BLaER1 treated with 17β-estradiol and CSF1 and Interleukin-3, amounts not matched to agents 10 nM and 100 nM (cell line): ENCODE measurements around the gene NSG1.

Experiments used
- H3K27ac ChIP-seq, 11 experiments: shearing (Covaris generic); formaldehyde crosslinking; 2 replicates each; pipeline ENCODE4 v1.8.1; 2022
- H3K27me3 ChIP-seq, 11 experiments: shearing (Covaris generic); formaldehyde crosslinking; 2 replicates each; pipeline ENCODE4 v1.8.1; 2022
- H3K36me3 ChIP-seq, 11 experiments: shearing (Covaris generic); formaldehyde crosslinking; 2 replicates each; pipeline ENCODE4 v1.8.1; 2022
- H3K4me1 ChIP-seq, 10 experiments: shearing (Covaris generic); formaldehyde crosslinking; 2 replicates each; pipeline ENCODE4 v1.8.1; 2022
- H3K4me2 ChIP-seq, 11 experiments: shearing (Covaris generic); formaldehyde crosslinking; 2 replicates each; pipeline ENCODE4 v1.8.1; 2022
- H3K4me3 ChIP-seq, 10 experiments: shearing (Covaris generic); formaldehyde crosslinking; 2 replicates each; pipeline ENCODE4 v1.8.1; 2022
- H3K9ac ChIP-seq, 11 experiments: shearing (Covaris generic); formaldehyde crosslinking; 2 replicates each; pipeline ENCODE4 v1.8.1; 2022
- H3K9me3 ChIP-seq, 11 experiments: shearing (Covaris generic); formaldehyde crosslinking; replicated peaks in 1 of 11; 2 replicates each; pipeline ENCODE4 v1.8.1; 2022
- H4K20me1 ChIP-seq, 11 experiments: shearing (Covaris generic); formaldehyde crosslinking; 2 replicates each; pipeline ENCODE4 v1.8.1; 2022
- Cebpa-rat ChIP-seq, 11 experiments: shearing (Covaris generic); IDR thresholded peaks; 2 replicates each; pipeline ENCODE4 v1.8.1; 2022

NSG1 gene

DNA sequence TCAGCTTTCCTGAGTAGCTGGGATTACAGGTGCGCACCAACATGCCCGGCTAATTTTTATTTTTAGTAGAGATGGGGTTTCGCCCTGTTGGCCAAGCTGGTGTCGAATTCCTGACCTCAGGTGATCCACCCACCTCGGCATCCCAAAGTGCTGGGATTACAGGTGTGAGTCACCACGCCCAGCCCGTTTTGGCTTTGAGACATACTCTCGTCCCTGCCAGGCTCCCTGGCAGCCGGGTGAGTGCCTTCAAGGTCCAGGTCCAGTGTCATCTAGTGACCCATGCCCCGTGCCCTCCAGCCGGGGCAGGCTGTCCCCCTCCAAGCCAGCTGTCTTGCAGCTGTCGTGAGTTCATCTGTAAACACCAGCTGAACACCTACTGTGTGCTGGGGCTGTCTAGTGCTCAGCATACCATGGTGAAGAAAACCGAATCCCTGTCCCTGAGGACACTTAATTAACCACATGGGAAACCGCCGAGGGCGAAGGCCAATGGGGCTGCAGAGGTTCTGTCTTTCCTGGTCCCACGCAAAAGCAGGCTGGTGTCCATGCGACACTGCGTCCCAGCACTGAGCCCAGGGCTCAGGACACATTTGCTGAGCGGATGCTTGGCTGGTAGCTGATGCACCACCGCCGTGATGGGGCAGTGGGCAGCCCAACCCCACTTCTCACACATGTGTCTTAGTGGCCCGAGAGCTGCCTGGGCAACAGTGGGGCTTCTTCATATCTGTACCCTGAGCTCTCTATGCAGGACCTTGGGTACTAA lies 21.9 kb downstream of the NSG1 start:
- TF ChIP-seq Cebpa-rat (IDR thresholded peaks at IDR 0.05), result no peak

DNA sequence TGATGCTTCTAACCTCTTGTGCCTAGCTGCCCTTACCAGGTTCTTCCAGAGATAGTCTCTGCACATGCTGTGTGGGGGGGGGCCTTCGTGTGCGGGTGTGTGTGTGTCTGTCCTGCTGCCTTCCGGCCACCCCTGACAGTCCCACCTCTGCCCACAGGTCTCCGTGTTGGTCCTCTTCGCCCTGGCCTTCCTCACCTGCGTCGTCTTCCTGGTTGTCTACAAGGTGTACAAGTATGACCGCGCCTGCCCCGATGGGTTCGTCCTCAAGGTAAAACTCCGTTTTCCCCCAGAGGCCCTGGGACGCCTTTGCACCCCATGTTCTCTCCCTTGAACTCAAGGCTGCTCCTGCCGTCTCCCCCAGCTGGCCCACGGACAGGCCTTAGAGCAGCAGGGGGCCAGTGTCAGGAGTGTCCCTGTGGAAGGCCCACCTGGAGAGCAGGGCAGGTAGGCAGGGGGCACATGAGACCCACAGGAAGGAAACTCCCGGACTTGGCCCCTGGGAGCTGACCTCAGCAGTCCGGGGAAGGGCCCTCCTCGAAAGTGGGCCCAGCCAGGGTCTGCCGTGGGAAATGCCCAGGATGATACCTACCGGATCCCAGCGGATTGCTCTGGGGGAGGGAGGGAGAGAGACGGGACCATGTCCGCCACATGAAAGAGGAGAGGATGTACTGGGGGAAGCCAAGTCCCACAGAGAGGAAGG lies 22.7 kb downstream of the NSG1 start:
- Histone ChIP-seq H3K36me3 (0 out of 22 replicates have a peak, but pooled peaks cover 0 to under 1% (median 0%) of the 10 kb centered on the region in 11 experiments), H3K4me1 (peaks cover 0 to 41% (median 30%) of the 10 kb centered on the region in 10 experiments; a peak in 16 of 20 replicates), H3K27ac (no peak overlapping the region), H3K4me3 (no peak overlapping the region), H3K27me3 (peaks cover 22 to 43% (median 37%) of the 10 kb centered on the region in 11 experiments; a peak in 21 of 22 replicates), H3K9ac (no peak overlapping the region), H3K4me2 (peak overlapping the region in 2 of 11 experiments; percentile 82 to 85; a peak in 1 of 22 replicates), H3K9me3 (no peaks in the 10 kb centered on the region), H4K20me1 (peaks cover 0 to 33% (median 0%) of the 10 kb centered on the region in 11 experiments; a peak in 7 of 22 replicates)
- TF ChIP-seq Cebpa-rat (IDR thresholded peaks at IDR 0.05), result no peak

More for the DNA sequence above, 21.9 kb downstream of the NSG1 start:
- Histone ChIP-seq H4K20me1 (peaks cover 0 to 33% (median 0%) of the 10 kb centered on the region in 11 experiments; a peak in 7 of 22 replicates), H3K4me2 (peak overlapping the region in 8 of 11 experiments; percentile 33 to 85 (median 72); a peak in 13 of 22 replicates), H3K4me3 (no peak overlapping the region), H3K27ac (no peak overlapping the region), H3K36me3 (no peaks in the 10 kb centered on the region), H3K4me1 (peaks cover 0 to 41% (median 30%) of the 10 kb centered on the region in 10 experiments; a peak in 16 of 20 replicates), H3K9me3 (no peaks in the 10 kb centered on the region), H3K9ac (no peak overlapping the region), H3K27me3 (peaks cover 22 to 43% (median 37%) of the 10 kb centered on the region in 11 experiments; a peak in 21 of 22 replicates)

DNA sequence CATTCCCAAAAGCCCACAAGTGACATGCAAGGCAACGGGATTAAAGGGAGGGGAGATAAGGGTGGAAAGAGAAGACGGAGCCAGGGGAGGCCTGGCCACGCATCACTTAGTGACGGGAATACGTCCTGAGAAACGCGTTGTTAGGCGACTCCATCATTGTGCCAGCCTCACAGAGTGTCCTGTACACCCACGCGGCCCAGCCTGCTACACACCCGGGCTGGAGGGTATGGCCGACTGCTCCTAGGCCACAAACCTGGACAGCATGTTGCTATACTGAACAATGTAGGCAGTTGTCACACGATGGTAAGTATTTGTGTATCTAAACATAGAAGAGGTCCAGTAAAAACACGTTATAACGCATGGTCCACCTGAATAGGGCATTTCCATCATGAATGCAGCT lies 23.4 kb downstream of the NSG1 start:
- H3K9me3 ChIP-seq, result peaks cover 0 to 3% (median 0%) of the 10 kb centered on the region in 11 experiments; a peak in 2 of 22 replicates
- peaks cover 0 to 40% (median 30%) of the 10 kb centered on the region in 10 experiments; a peak in 16 of 20 replicates for H3K4me1 ChIP-seq
- no peak overlapping the region for H3K4me3 ChIP-seq
- no peak overlapping the region for H3K27ac ChIP-seq
- H3K36me3 ChIP-seq, result peaks cover 0 to 7% (median under 1%) of the 10 kb centered on the region in 11 experiments; a peak in 10 of 22 replicates
- TF ChIP-seq Cebpa-rat (IDR thresholded peaks at IDR 0.05), result no peak
- peaks cover 22 to 38% (median 37%) of the 10 kb centered on the region in 11 experiments; a peak in 21 of 22 replicates for H3K27me3 ChIP-seq
- H3K9ac ChIP-seq, result no peak overlapping the region
- H3K4me2 ChIP-seq, result no peak overlapping the region
- H4K20me1 ChIP-seq, result peaks cover 0 to 33% (median 0%) of the 10 kb centered on the region in 11 experiments; a peak in 7 of 22 replicates

DNA sequence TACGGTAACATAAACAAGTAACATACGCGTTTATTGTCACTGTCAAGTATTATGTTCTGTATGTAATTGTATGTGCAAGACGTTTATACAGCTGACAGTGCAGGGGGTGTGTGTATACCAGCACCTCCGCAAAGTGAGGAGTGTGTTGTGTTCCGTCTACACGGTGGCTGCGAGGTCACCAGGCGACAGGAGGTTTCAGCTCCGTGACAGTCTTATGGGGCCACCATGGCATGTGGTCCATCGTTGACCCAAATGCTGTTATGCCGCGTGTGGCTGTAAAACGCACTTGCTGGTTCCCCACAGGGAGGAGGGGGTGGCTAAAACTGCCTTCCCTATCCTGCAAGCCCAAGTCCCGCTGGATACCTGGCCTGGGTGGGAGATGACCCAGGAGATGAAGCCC lies 25.0 kb downstream of the NSG1 start:
- TF ChIP-seq Cebpa-rat (IDR thresholded peaks at IDR 0.05), result no peak
- Histone ChIP-seq H3K27ac (no peak overlapping the region), H4K20me1 (peaks cover 0 to 26% (median 0%) of the 10 kb centered on the region in 11 experiments; a peak in 6 of 22 replicates), H3K4me2 (no peak overlapping the region), H3K9ac (no peak overlapping the region), H3K4me1 (peaks cover 0 to 23% (median 22%) of the 10 kb centered on the region in 10 experiments; a peak in 16 of 20 replicates), H3K4me3 (no peak overlapping the region), H3K9me3 (peaks cover 0 to 14% (median 6%) of the 10 kb centered on the region in 11 experiments; a peak in 5 of 22 replicates), H3K36me3 (peaks cover 0 to 18% (median 11%) of the 10 kb centered on the region in 11 experiments; a peak in 13 of 22 replicates), H3K27me3 (peaks cover 15 to 25% (median 22%) of the 10 kb centered on the region in 11 experiments; a peak in 20 of 22 replicates)

DNA sequence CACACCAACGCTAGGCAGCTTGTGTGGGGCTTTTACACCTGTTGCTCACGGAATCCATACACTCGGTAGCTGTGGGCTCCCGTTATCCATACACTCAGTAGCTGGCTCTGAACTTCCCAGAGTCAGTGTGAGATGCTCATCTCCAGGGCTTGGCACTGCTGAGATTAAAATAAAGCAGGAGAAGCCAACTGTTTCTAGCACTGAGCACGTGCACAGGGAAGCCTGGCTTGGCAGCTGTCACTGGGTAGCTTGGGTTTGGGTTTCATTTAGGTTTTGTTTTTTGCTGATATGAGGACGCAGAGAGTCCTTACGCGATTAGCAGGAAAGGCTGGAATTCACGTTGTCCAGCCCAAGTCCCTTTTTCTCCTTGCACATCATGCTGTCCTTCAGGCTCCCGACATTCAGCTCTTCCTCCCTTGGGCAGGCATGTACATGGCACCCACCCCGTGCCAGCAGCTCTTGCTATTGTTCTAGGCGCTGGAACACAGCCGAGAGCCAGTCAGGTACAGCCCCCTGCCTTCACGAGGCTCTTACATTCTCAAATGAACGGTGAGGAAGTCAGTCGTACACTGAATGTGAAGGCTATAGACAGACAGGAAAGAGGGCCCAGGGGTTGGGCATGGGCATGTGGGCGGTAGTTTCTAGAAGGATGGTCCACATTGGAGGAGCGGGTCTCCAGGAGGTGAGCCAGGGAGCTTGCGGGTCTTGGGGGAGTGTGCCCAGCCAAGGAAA lies 25.9 kb downstream of the NSG1 start:
- Histone ChIP-seq H4K20me1 (peaks cover 0 to 22% (median 0%) of the 10 kb centered on the region in 11 experiments; a peak in 4 of 22 replicates), H3K9me3 (peaks cover 0 to 14% (median 6%) of the 10 kb centered on the region in 11 experiments; a peak in 5 of 22 replicates), H3K4me1 (peaks cover 0 to 22% (median 14%) of the 10 kb centered on the region in 10 experiments; a peak in 14 of 20 replicates), H3K36me3 (peaks cover 0 to 18% (median 13%) of the 10 kb centered on the region in 11 experiments; a peak in 13 of 22 replicates), H3K27me3 (peaks cover 6 to 16% (median 13%) of the 10 kb centered on the region in 11 experiments; a peak in 20 of 22 replicates), H3K9ac (no peak overlapping the region), H3K4me2 (no peak overlapping the region), H3K4me3 (no peak overlapping the region), H3K27ac (no peak overlapping the region)
- TF ChIP-seq Cebpa-rat (IDR thresholded peaks at IDR 0.05), result no peak

DNA sequence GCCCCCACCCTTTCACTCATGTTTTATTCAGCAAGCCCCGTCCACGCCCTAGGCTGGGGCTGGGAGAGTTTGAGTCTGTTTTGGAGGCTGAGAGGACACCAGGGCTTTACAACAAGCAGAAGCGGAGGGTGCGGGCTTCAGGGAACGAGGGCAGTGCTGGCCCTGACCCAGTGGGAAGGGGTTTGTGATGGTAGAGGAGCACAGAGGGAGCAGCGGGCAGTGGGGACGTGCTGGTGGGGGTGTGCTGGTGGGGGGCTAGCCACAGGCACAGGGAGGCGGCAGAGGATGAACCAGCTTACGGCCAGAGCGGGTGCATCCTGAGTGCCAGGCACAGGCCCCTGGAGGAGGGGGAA lies 26.4 kb downstream of the NSG1 start:
- Histone ChIP-seq H3K4me1 (peaks cover 0 to 22% (median 14%) of the 10 kb centered on the region in 10 experiments; a peak in 16 of 20 replicates), H3K27me3 (peaks cover under 1 to 11% (median 7%) of the 10 kb centered on the region in 11 experiments; a peak in 17 of 22 replicates), H3K9me3 (peaks cover 0 to 14% (median 6%) of the 10 kb centered on the region in 11 experiments; a peak in 5 of 22 replicates), H3K4me3 (no peak overlapping the region), H3K27ac (no peak overlapping the region), H3K4me2 (no peak overlapping the region), H3K9ac (no peak overlapping the region), H4K20me1 (peaks cover 0 to 17% (median 0%) of the 10 kb centered on the region in 11 experiments; a peak in 4 of 22 replicates), H3K36me3 (peaks cover 0 to 19% (median 13%) of the 10 kb centered on the region in 11 experiments; a peak in 14 of 22 replicates)
- TF ChIP-seq Cebpa-rat (IDR thresholded peaks at IDR 0.05), result no peak

DNA sequence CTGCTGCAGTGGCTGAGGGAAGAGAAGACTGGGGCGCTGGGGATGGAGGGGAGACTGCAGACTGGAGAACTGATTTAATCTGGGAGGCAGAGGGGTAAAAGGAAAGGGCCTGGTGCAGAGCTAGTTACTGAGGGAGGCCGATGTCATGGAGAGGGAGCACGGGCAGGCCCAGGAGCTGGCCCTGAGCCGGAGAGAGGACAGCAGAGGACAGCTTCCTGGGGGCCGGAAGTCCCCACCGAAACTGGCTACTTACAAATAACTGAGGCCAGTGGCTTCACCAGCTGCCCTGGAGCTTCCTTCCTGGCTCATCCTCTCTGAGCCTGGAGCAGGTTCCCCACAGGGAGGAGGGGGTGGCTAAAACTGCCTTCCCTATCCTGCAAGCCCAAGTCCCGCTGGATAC lies 26.9 kb downstream of the NSG1 start:
- Histone ChIP-seq H3K9ac (no peak overlapping the region), H3K36me3 (peaks cover 0 to 24% (median 13%) of the 10 kb centered on the region in 11 experiments; a peak in 15 of 22 replicates), H3K9me3 (peaks cover 0 to 14% (median 6%) of the 10 kb centered on the region in 11 experiments; a peak in 5 of 22 replicates), H4K20me1 (peaks cover 0 to 12% (median 0%) of the 10 kb centered on the region in 11 experiments; a peak in 5 of 22 replicates), H3K27me3 (peaks cover 0 to 6% (median 3%) of the 10 kb centered on the region in 11 experiments; a peak in 13 of 22 replicates), H3K4me3 (no peak overlapping the region), H3K4me2 (no peak overlapping the region), H3K27ac (no peak overlapping the region), H3K4me1 (peaks cover 0 to 22% (median 14%) of the 10 kb centered on the region in 10 experiments; a peak in 17 of 20 replicates)
- TF ChIP-seq Cebpa-rat (IDR thresholded peaks at IDR 0.05), result no peak
